Progenitor cell of endocrine pancreas (in vitro differentiated cells): Measurements from ENCODE around the gene IFNE. TPM values are rescaled to one million over a fixed set of nuclear protein-coding genes. Genes with fewer than 3 reads are reported as not detected.

Source experiments
- DNase-seq: peaks from one replicate; pipeline ENCODE4 v3.0.0; 2021; ENCODE audit warnings: low spot score; ENCODE audit not compliant: unreplicated experiment
- H3K27ac Mint-ChIP-seq: 2 replicates; pipeline ENCODE4 v1.8.0; 2021; ENCODE audit warnings: mild to moderate bottlenecking, moderate library complexity, mixed read lengths
- H3K27me3 Mint-ChIP-seq: 2 replicates; pipeline ENCODE4 v1.8.0; 2021; ENCODE audit warnings: mixed read lengths
- H3K36me3 Mint-ChIP-seq: 2 replicates; pipeline ENCODE4 v1.8.0; 2022; ENCODE audit warnings: mixed read lengths; ENCODE audit not compliant: insufficient read depth
- H3K4me1 Mint-ChIP-seq: 2 replicates; pipeline ENCODE4 v1.8.0; 2021; ENCODE audit warnings: low read depth, mixed read lengths
- H3K4me3 Mint-ChIP-seq: 2 replicates; pipeline ENCODE4 v1.8.0; 2021; ENCODE audit warnings: low read depth, mild to moderate bottlenecking, moderate library complexity, mixed read lengths
- H3K9me3 Mint-ChIP-seq: 2 replicates; pipeline ENCODE4 v1.8.0; 2021; ENCODE audit warnings: low read depth, mixed read lengths
- total RNA-seq: library from RNA; stranded (reverse); gene quantifications from 2 replicates; pipeline ENCODE4 v1.2.1, GENCODE V29; 2021
- TF ChIP-seq, protein P1 (sequence below): fragments of 200-600 bp; sonication (generic); IDR thresholded peaks from one replicate; pipeline ENCODE4 v1.5.0; 2021; ENCODE audit warnings: antibody characterized with exemption, mild to moderate bottlenecking; ENCODE audit not compliant: unreplicated experiment

Gene IFNE
- total RNA-seq, 1 donor from 2014 or later = 2.5 TPM

- Mint-ChIP-seq H3K27ac (no peak overlapping the region), H3K27me3 (no peaks in the 10 kb centered on the region), H3K36me3 (peaks cover 72% of the 10 kb centered on the region), H3K4me1 (no peaks in the 10 kb centered on the region), H3K4me3 (no peak overlapping the region), H3K9me3 (peaks cover 72% of the 10 kb centered on the region)
- no peak for DNase-seq
- TF ChIP-seq, protein P1, sequence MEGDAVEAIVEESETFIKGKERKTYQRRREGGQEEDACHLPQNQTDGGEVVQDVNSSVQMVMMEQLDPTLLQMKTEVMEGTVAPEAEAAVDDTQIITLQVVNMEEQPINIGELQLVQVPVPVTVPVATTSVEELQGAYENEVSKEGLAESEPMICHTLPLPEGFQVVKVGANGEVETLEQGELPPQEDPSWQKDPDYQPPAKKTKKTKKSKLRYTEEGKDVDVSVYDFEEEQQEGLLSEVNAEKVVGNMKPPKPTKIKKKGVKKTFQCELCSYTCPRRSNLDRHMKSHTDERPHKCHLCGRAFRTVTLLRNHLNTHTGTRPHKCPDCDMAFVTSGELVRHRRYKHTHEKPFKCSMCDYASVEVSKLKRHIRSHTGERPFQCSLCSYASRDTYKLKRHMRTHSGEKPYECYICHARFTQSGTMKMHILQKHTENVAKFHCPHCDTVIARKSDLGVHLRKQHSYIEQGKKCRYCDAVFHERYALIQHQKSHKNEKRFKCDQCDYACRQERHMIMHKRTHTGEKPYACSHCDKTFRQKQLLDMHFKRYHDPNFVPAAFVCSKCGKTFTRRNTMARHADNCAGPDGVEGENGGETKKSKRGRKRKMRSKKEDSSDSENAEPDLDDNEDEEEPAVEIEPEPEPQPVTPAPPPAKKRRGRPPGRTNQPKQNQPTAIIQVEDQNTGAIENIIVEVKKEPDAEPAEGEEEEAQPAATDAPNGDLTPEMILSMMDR = no peak
Observed at GRCh38 chr9:21523021-21524014, 41.2 kb upstream of the IFNE start.

DNA sequence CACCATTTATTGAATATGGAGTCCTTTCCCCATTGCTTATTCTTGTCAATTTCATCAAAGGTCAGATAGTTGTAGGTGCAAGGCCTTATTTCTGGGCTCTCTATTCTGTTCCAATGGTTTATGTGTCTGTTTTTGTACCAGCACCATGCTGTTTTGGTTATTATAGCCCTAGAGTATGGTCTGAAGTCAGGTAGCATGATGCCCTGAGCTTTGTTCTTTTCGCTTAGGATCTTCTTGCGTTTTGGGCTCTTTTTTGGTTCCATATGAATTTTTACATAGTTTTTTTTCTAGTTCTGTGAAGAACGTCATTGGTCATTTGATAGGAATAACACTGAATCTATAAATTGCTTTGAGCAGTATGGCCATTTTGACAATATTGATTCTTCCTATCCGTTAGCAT, 40.2 kb upstream of the IFNE start:
- H3K4me1 Mint-ChIP-seq = peaks cover 3% of the 10 kb centered on the region
- H3K27me3 Mint-ChIP-seq = no peaks in the 10 kb centered on the region
- H3K4me3 Mint-ChIP-seq = no peak overlapping the region
- TF ChIP-seq, protein P1 = no peak
- H3K9me3 Mint-ChIP-seq = peaks cover 67% of the 10 kb centered on the region
- peaks cover 65% of the 10 kb centered on the region for H3K36me3 Mint-ChIP-seq
- DNase-seq = no peak
- H3K27ac Mint-ChIP-seq = no peak overlapping the region

DNA sequence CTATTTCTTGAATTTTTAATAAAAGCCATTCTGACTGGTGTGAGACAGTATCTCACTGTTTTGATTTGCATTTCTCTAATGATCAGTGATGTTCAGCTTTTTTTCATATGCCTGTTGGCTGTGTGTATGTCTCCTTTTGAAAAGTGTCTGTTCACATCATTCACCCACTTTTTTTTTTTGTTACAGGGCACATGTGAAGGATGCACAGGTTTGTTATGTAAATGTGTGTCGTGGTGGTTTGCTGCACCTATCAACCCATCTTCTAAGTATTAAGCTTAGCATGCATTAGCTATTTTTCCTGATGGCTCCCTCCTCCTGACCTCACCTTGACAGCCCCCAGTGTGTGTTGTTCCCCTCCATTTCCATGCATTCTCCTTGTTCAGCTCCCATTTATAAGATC, 39.3 kb upstream of the IFNE start:
- peak overlapping the region; percentile 29 for H3K27ac Mint-ChIP-seq
- no peak for DNase-seq
- H3K4me3 Mint-ChIP-seq = no peak overlapping the region
- peaks cover 56% of the 10 kb centered on the region for H3K36me3 Mint-ChIP-seq
- TF ChIP-seq, protein P1 = no peak
- H3K4me1 Mint-ChIP-seq = peaks cover 9% of the 10 kb centered on the region
- H3K9me3 Mint-ChIP-seq = peaks cover 58% of the 10 kb centered on the region
- H3K27me3 Mint-ChIP-seq = no peaks in the 10 kb centered on the region

GRCh38 chr9:21520501-21521228, 38.6 kb upstream of the IFNE start:
- H3K9me3 Mint-ChIP-seq = peaks cover 50% of the 10 kb centered on the region
- H3K4me1 Mint-ChIP-seq = peaks cover 9% of the 10 kb centered on the region
- H3K27ac Mint-ChIP-seq = peak overlapping the region; percentile 35
- TF ChIP-seq, protein P1 = no peak
- no peak overlapping the region for H3K4me3 Mint-ChIP-seq
- no peaks in the 10 kb centered on the region for H3K27me3 Mint-ChIP-seq
- no peak for DNase-seq
- peaks cover 48% of the 10 kb centered on the region for H3K36me3 Mint-ChIP-seq

- H3K27ac Mint-ChIP-seq = peak overlapping the region; percentile 1
- TF ChIP-seq, protein P1 = no peak
- H3K4me1 Mint-ChIP-seq = peaks cover 9% of the 10 kb centered on the region
- no peak overlapping the region for H3K4me3 Mint-ChIP-seq
- no peak for DNase-seq
- peaks cover 42% of the 10 kb centered on the region for H3K36me3 Mint-ChIP-seq
- peaks cover 44% of the 10 kb centered on the region for H3K9me3 Mint-ChIP-seq
- H3K27me3 Mint-ChIP-seq = no peaks in the 10 kb centered on the region
Observed at GRCh38 chr9:21519855-21520434, 37.8 kb upstream of the IFNE start.
